Activated CD4-positive, alpha-beta T cell treated with anti-CD3 and anti-CD28 coated beads, Interleukin-2, Interleukin-6, amounts not matched to agents 100 ng/mL and 50 ng/mL, durations not matched to agents 16 hours and 8 hours (primary cell): ENCODE data around the gene CLEC16A.

Experiments used
- DNase-seq: peaks from one replicate; pipeline ENCODE4 v3.0.0-alpha.2; 2020

The CLEC16A gene

GRCh38 chr16:10993649-10994048 is 49.3 kb downstream of the CLEC16A start:
- DNase-seq = no peak

DNA sequence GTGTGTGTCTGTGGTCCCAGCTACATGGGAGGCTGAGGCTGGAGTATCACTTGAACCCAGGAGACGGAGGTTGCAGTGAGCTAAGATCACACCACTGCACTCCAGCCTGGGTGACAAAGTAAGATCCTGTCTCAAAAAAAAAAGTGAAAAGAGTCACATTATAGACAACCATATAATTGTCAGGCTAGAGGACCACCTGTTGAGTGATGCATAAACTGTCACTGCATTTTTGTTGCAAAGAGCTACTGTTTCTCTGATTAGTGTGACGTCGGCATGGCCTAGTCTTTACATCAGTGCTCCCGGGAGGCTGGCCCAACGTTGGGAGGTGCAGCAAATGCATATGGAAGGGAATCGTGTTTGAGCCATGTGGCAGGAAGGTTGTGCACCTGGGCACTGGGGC is 50.2 kb downstream of the CLEC16A start:
- DNase-seq = no peak

- no peak for DNase-seq
Observed at GRCh38 chr16:10995565-10995964, 51.2 kb downstream of the CLEC16A start.

DNA sequence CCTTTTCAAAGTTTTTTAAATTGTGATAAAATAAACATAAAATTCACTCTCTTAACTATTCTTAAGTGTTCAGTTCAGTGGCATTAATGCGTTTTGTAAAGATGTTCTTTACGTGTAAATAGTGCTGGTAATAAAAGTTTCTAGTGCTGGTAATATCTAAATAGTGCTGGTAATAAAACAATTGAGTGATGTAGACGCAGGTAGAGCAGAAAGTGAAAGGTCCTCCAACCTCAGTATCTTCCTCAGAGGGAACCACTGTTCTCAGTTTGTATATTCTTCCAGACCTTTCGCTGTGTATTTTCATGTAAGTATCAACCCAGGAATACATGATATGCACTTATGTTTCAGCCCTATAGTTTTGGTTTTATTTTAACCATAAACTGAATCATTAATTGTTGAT is 53.1 kb downstream of the CLEC16A start:
- no peak for DNase-seq

DNA sequence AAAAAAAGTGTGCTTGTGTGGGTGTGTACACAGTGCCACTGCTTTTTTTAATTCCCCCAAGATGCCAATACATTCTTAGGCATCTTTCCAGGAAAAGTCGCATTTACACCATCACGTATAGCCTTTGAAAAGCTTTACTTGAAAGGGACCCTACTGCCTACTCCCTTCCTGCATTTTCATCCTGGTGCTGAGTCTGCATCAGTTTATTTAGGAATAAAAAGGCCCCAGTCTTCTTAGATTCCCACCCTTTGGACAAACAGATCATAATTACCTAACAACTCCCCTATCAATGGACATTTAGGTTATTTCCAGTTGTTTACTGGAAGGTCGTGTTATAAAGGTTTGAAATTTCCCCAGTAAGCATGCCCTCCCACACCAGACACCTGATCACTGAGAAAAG is 54.9 kb downstream of the CLEC16A start:
- DNase-seq = no peak

- DNase-seq = no peak
Observed at GRCh38 chr16:11001611-11002010, 57.2 kb downstream of the CLEC16A start.

GRCh38 chr16:11003141-11003540 is 58.8 kb downstream of the CLEC16A start:
- no peak for DNase-seq

- no peak for DNase-seq
Observed at GRCh38 chr16:11004351-11004750, 60.0 kb downstream of the CLEC16A start.

DNA sequence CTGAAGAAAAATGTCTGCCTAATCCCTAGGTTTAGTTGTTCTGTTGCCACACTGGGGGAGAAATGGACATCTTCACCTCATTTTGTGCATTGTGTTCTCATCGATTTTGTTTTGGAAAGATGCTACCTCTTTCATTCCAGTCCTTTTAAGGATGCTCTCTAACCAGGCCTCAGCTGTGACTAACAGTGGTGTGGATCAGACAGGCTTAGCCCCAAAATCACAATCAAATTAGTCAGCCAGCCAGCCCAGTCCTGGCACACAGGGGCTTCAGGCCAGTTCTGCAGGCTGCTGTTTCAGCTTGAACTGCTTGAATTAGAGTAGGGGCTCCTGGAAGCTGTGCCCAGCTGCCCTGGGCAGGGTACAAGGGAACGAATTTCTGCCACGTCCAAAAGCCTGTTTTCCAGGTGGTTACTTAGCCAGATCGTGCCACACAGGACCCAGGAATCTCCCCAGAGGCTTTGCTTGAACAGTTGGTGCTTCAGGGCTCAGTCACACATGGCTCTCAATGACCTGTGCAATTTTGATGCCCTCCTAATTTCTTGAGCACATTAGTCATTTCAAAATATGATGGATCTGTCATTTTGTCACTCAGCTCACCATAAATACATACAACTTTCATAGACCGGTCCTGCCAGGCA is 60.7 kb downstream of the CLEC16A start:
- DNase-seq = no peak

DNA sequence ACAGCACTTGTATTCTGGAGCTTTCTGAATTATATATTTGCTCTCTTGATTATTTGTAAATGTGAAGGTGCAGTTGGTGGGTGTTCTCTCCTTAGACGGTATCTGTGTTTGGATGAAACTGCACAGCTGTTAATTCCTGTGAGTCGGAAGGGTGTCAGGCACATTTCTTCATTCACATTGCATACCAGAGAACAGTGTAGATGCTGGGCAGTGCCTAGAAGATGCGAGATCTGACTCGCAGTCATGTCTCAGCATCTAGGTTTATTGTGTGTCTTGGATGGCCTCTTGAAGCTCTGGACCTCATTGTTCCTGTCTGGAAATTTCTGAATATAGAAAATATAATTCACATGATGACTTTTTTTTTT is 61.2 kb downstream of the CLEC16A start:
- DNase-seq = no peak

GRCh38 chr16:11006656-11007055 is 62.3 kb downstream of the CLEC16A start:
- peak; percentile 48 for DNase-seq

GRCh38 chr16:11007714-11008280 is 63.4 kb downstream of the CLEC16A start:
- no peak for DNase-seq

DNA sequence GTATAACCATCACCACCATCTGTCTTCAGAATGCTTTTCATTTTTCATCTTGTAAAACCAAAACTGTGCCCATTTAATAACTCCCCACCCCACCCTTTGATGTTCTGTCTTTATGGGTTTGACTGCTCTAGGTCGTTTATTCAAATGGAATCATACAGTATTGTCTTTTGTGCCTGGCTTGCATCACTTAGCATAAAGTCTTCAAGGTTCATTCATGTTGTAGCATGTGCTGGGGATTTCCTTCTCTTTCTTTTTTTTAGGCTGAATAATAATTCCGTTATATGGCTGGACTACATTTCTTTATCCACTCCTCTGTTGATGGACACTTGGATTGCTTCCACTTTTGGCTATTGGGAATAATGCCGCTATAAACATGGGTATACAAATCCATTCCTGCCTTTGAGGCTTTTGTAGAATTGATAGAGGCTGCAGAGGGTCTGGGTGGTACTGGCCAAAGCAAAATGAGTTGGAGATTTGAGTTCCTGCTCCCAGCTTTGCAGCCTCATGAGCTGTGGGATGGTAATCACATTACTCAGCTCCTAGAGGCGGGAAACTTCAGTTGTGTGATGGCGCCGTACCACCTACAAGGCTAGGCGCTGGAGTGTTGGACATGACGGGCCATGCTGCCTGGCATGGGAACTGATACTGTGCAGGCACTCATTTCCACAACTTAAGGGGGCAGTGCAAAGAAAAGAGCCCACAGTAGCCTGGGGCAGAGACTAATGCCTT is 64.8 kb downstream of the CLEC16A start:
- DNase-seq = no peak

- no peak for DNase-seq
Observed at GRCh38 chr16:11010575-11011221, 66.3 kb downstream of the CLEC16A start.

- DNase-seq = no peak
Observed at GRCh38 chr16:11011326-11011725, 67.0 kb downstream of the CLEC16A start.

DNA sequence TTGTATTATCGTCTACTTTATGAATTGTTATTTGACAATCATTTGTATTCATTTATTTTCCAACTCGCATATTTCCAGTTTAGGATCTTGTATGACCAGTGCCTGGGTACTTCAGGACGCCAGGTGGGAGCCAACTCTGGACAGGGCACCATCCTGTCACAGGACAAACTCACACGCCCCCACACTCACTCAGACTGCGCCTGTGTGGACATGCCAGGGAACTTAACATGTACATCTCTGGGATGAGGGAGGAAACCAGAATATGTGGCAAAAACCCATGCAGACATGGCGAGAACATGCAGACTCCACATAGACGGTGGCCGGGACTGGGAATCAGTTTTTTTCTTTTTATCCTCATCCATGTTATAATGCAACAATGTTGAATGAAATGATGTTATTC is 68.5 kb downstream of the CLEC16A start:
- DNase-seq = no peak

DNA sequence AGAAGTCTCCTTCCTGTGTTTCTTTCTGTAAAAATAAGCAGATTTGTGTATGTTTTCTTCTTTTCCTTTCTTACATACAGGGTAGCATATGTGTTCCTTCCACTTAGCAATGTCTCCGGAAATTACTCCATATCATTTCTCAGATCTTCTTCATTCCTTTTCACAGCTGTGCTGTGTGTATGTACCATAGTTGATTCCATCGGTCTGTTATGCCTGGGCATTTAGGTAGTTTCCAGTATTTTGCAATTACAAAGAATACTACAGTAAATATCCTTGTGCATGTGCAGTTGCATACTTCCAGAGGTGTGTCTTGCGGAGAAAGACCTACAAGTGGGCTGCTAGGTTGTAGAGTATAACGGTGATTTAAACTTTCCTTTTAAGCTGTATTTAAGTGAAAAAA is 69.8 kb downstream of the CLEC16A start:
- no peak for DNase-seq

GRCh38 chr16:11015076-11015475 is 70.7 kb downstream of the CLEC16A start:
- no peak for DNase-seq

DNA sequence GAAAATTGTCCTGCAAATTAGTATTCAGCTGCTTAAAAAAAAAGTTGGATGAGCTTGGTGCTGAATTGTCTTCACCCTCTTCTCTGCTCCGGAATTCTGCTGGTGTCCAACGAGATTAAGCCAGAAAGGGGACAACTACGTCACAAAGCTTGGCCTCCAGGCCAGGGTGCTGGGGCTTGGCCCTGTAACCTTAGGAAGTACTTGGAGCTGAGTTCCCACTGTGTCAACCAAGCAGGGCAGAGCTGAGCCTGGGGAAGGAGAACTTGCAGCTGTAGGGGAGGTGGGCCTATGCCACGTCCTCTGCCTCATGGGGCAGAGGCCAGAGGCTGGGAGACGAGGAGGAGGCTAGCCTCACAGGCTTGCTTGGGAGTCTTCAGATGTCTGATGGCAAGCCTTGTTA is 71.2 kb downstream of the CLEC16A start:
- no peak for DNase-seq

DNA sequence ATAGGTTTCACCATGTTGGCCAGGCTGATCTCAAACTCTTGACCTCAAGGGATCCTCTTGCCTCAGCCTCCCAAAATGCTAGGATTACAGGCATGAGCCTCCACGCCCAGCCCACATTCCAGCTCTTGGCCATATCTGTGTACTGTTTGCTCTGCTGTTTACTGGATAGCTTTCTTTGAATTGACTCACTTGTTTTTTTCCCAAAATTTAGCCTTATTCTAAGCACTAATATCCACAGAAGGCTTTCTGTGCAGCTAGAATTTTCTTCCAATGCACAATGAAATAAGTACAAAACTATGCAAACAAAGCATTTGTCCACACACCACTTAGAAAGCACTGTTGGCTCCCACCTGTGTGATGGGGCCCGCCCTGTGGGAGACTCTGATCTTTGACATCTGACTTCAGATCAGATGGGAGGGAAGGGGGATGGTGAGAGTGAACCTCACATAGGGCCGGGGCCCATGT is 72.2 kb downstream of the CLEC16A start:
- DNase-seq = no peak

DNA sequence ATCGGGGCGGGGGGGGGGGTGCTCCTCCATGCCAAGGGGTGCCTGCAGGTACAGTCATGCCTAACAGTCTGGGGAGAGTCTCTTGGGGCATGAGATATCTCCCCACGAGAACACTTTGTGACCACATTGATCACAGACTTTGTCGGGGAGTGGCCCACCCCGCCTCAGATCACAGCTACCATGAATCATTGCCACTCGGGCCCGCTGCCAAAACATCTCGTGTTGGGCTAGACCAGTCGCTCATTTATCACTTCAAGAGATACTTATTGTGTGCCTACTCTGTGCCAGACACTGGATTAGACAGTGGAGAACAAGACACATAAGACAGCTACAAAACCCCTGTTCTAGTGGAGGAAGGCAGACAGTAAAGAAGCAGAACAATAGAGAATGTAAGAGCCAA is 72.6 kb downstream of the CLEC16A start:
- no peak for DNase-seq

GRCh38 chr16:11017499-11017898 is 73.1 kb downstream of the CLEC16A start:
- peak; percentile 15 for DNase-seq

DNA sequence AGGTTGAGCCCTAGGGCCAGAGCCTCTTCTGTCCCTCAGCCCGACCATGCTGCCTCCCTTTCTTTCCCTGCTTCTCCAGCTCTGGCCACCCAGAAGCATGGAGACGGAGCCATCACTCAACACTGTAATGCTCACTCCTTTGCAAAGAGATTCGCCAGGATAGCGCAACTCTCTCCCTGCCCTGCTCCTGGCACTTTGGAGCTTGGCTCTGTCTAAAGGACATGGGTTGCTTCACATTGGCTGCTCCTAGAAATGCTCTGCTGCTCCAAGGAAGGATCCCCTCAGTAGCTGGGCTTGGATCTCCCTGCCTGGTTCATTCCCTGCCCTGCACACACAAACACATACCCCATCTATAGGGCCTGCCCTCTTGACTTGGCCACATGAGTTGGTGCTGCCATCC is 76.0 kb downstream of the CLEC16A start:
- DNase-seq = no peak
